ENCODE measurements around the gene OR4D2. TPM values are rescaled to one million over a fixed set of nuclear protein-coding genes. Genes with fewer than 3 reads are reported as not detected.

Gene OR4D2
- polyA plus RNA-seq, 3 donors, result not detected

DNA sequence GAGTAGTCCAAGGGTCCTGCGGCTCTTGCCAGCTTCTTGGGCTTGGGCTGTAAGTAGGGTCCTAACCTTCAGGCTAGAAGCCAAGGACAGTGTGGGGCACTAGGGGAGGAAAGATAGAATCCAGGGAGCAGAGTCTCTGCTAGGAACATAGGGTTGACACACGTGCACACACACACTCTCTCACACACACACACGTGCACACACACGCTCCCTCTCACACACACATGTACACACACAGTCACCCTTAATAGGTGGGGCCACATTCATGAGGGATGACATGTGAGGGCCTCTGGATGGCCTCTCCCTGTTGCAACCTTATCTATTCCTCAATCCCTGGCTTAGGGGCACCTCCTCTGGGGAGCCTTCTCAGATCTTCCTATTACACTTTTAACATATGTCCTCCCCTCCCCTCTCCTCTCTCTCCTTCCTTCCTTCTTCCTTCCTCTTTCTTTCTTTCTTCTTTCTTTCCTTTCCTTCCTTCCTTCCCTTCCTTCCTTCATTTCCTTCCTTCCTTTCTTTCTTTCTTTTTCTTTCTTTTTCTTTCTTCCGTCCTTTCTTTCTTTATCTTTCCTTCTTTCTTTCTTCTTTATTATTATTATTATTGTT lies 28.8 kb downstream of the OR4D2 start:
- peaks cover 17 to 40% (median 26%) of the 10 kb centered on the region in 3 donors for H3K27me3 Mint-ChIP-seq (ENCODE audit: low read depth in 3 of 3)
- Histone ChIP-seq H3K27ac (ENCODE audit: low read depth in 1 of 2, low read length in 2 of 2) (no peak overlapping the region), H3K9ac (ENCODE audit: insufficient read depth, low read length, poor library complexity, severe bottlenecking) (no peak overlapping the region), H3K9me3 (replicated peaks in 1 of 2; ENCODE audit: control insufficient read depth in 1 of 2, insufficient read depth in 1 of 2, low read length in 2 of 2) (no peaks in the 10 kb centered on the region), H3K4me2 (replicated peaks; ENCODE audit: extremely low read depth, low read length, poor library complexity, severe bottlenecking) (no peak overlapping the region), H3K4me3 (replicated peaks in 1 of 3; ENCODE audit: low read depth in 2 of 3, low read length in 3 of 3) (no peak overlapping the region), H4K20me1 (ENCODE audit: insufficient read depth, low read length) (no peaks in the 10 kb centered on the region), H3K27me3 (ENCODE audit: control insufficient read depth in 2 of 2, insufficient read depth in 2 of 2, low read length in 2 of 2) (no peaks in the 10 kb centered on the region), H3K36me3 (replicated peaks in 1 of 2; ENCODE audit: control insufficient read depth in 1 of 2, insufficient read depth in 2 of 2, low read length in 2 of 2) (no peaks in the 10 kb centered on the region), H2AFZ (ENCODE audit: insufficient read depth, low read depth, low read length, poor library complexity, severe bottlenecking) (no peak overlapping the region), H3K79me2 (ENCODE audit: insufficient read depth, low read length) (no peaks in the 10 kb centered on the region), H3K4me1 (ENCODE audit: control insufficient read depth in 1 of 2, insufficient read depth in 2 of 2, low read length in 2 of 2) (no peaks in the 10 kb centered on the region)
- intact Hi-C loops (cut with micrococcal nuclease), result no loop called here
- H3K4me1 Mint-ChIP-seq, result peaks cover 6% of the 10 kb centered on the region
- H3K4me3 Mint-ChIP-seq, result no peak overlapping the region
- DNase-seq, result no peak
- TF ChIP-seq, protein P1, sequence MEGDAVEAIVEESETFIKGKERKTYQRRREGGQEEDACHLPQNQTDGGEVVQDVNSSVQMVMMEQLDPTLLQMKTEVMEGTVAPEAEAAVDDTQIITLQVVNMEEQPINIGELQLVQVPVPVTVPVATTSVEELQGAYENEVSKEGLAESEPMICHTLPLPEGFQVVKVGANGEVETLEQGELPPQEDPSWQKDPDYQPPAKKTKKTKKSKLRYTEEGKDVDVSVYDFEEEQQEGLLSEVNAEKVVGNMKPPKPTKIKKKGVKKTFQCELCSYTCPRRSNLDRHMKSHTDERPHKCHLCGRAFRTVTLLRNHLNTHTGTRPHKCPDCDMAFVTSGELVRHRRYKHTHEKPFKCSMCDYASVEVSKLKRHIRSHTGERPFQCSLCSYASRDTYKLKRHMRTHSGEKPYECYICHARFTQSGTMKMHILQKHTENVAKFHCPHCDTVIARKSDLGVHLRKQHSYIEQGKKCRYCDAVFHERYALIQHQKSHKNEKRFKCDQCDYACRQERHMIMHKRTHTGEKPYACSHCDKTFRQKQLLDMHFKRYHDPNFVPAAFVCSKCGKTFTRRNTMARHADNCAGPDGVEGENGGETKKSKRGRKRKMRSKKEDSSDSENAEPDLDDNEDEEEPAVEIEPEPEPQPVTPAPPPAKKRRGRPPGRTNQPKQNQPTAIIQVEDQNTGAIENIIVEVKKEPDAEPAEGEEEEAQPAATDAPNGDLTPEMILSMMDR (IDR thresholded peaks at IDR 0.05), result no peak
- H3K9me3 Mint-ChIP-seq, result peaks cover 0 to 2% (median 0%) of the 10 kb centered on the region in 7 donors
- no peak overlapping the region for H3K27ac Mint-ChIP-seq
- no peaks in the 10 kb centered on the region for H3K36me3 Mint-ChIP-seq
- 100% methylated on average over 2 of the region's 5 CpGs for WGBS (ENCODE audit: insufficient coverage)

DNA sequence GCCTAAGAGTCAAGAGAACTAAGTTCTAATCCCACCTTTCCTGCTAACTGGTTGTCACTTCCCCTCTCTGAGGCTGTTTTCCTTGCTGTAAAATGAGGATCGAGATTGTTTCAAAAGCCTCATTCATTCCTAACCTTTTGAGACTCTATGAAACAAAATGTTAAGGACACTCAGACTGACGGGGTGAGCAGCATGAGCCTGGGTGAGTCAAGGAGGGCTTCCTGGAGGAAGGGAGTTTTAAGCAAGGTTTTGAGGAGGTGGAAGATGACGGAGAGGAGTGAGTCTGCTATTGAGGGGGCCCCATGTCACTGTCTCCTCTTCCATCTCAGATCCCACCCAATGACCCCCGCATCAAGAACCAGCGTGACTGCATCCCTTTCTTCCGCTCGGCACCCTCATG lies 29.8 kb downstream of the OR4D2 start:
- no peak overlapping the region for H3K9ac ChIP-seq (ENCODE audit: insufficient read depth, low read length, poor library complexity, severe bottlenecking)
- peak overlapping the region in 1 of 2 donors; percentile 4 for H3K4me3 Mint-ChIP-seq
- no peaks in the 10 kb centered on the region for H3K9me3 ChIP-seq (replicated peaks in 1 of 2; ENCODE audit: control insufficient read depth in 1 of 2, insufficient read depth in 1 of 2, low read length in 2 of 2)
- intact Hi-C loops (cut with micrococcal nuclease), result no loop called here
- peaks cover 6% of the 10 kb centered on the region for H3K4me1 Mint-ChIP-seq
- no peaks in the 10 kb centered on the region for H3K36me3 Mint-ChIP-seq
- no peak overlapping the region for H2AFZ ChIP-seq (ENCODE audit: insufficient read depth, low read depth, low read length, poor library complexity, severe bottlenecking)
- DNase-seq, result no peak
- H3K79me2 ChIP-seq (ENCODE audit: insufficient read depth, low read length), result no peaks in the 10 kb centered on the region
- WGBS (ENCODE audit: insufficient coverage), result 100% methylated on average over 4 of the region's 7 CpGs
- peaks cover 0 to 2% (median 0%) of the 10 kb centered on the region in 7 donors for H3K9me3 Mint-ChIP-seq
- H4K20me1 ChIP-seq (ENCODE audit: insufficient read depth, low read length), result no peaks in the 10 kb centered on the region
- peaks cover 22 to 42% (median 25%) of the 10 kb centered on the region in 3 donors for H3K27me3 Mint-ChIP-seq (ENCODE audit: low read depth in 3 of 3)
- H3K36me3 ChIP-seq (replicated peaks in 1 of 2; ENCODE audit: control insufficient read depth in 1 of 2, insufficient read depth in 2 of 2, low read length in 2 of 2), result no peaks in the 10 kb centered on the region
- H3K4me1 ChIP-seq (ENCODE audit: control insufficient read depth in 1 of 2, insufficient read depth in 2 of 2, low read length in 2 of 2), result no peaks in the 10 kb centered on the region
- H3K4me3 ChIP-seq (replicated peaks in 1 of 3; ENCODE audit: low read depth in 2 of 3, low read length in 3 of 3), result no peak overlapping the region
- TF ChIP-seq, protein P1 (IDR thresholded peaks at IDR 0.05), result no peak
- no peak overlapping the region for H3K4me2 ChIP-seq (replicated peaks; ENCODE audit: extremely low read depth, low read length, poor library complexity, severe bottlenecking)
- no peak overlapping the region for H3K27ac ChIP-seq (ENCODE audit: low read depth in 1 of 2, low read length in 2 of 2)
- no peak overlapping the region for H3K27ac Mint-ChIP-seq
- H3K27me3 ChIP-seq (ENCODE audit: control insufficient read depth in 2 of 2, insufficient read depth in 2 of 2, low read length in 2 of 2), result peaks cover 0 to 3% of the 10 kb centered on the region in 2 donors

All from CD14-positive monocyte (primary cell).